Esophagus (tissue), 2 donors: Measurements from ENCODE around the gene CDK19. TPM values are rescaled to one million over a fixed set of nuclear protein-coding genes. Genes with fewer than 3 reads are reported as not detected.

Source experiments
- H3K27ac ChIP-seq, 2 donors: one replicate each; pipeline ENCODE4 v1.5.1; 2013; ENCODE audit warnings: low read depth in 2 of 2, mild to moderate bottlenecking in 2 of 2, inconsistent platforms in 1 of 2, low read length in 1 of 2, moderate library complexity in 1 of 2
- H3K27me3 ChIP-seq, 2 donors: one replicate each; pipeline ENCODE4 v1.6.1; 2013; ENCODE audit warnings: low read length in 2 of 2, control low read depth in 1 of 2, mild to moderate bottlenecking in 1 of 2; ENCODE audit not compliant: insufficient read depth in 2 of 2, control insufficient read depth in 1 of 2
- H3K36me3 ChIP-seq, 2 donors: one replicate each; pipeline ENCODE4 v1.6.1; 2013; ENCODE audit warnings: low read length in 1 of 2; ENCODE audit not compliant: control insufficient read depth in 2 of 2, insufficient read depth in 2 of 2
- H3K4me1 ChIP-seq, 2 donors: one replicate each; pipeline ENCODE4 v1.6.1; 2013; ENCODE audit warnings: low read length in 1 of 2; ENCODE audit not compliant: control insufficient read depth in 2 of 2, insufficient read depth in 2 of 2
- H3K4me3 ChIP-seq, 2 donors: one replicate each; pipeline ENCODE4 v1.5.1; 2013; ENCODE audit warnings: low read length in 2 of 2, mild to moderate bottlenecking in 2 of 2, low read depth in 1 of 2, moderate library complexity in 1 of 2
- H3K9me3 ChIP-seq, 2 donors: one replicate each; pipeline ENCODE4 v1.6.1; 2013; ENCODE audit warnings: mild to moderate bottlenecking in 2 of 2, low read depth in 1 of 2, low read length in 1 of 2, moderate library complexity in 1 of 2; ENCODE audit not compliant: control insufficient read depth in 2 of 2, insufficient read depth in 1 of 2
- WGBS, 2 donors: extraction: QIAGEN DNeasy Blood & Tissue Kit; methylation state at CpG; one replicate each; pipeline ENCODE4 v1.1.7; 2013; 5-methylcytosine and 5-hydroxymethylcytosine counted together
- polyA plus RNA-seq, 2 donors: library from polyadenylated mRNA; stranded (reverse); fragments of 200-250 nt; gene quantifications; one replicate each; pipeline ENCODE4 v1.2.3, GENCODE V29; 2013
- donor health status: healthy with polysubstance abuse.
- donor health status: Bipolar disorder and iron deficiency.

Gene CDK19
- polyA plus RNA-seq, 2 donors = 5.5 to 6.6 TPM

GRCh38 chr6:110646951-110647910 is 168.0 kb downstream of the CDK19 start:
- Histone ChIP-seq H3K4me3 (no peak overlapping the region), H3K27ac (no peak overlapping the region), H3K27me3 (no peaks in the 10 kb centered on the region), H3K36me3 (peaks cover 4 to 9% of the 10 kb centered on the region in 2 donors), H3K9me3 (peaks cover 0 to 7% of the 10 kb centered on the region in 2 donors), H3K4me1 (no peaks in the 10 kb centered on the region)
- 80 to 83% methylated on average over 19 of the region's 19 CpGs for WGBS, 2 donors

DNA sequence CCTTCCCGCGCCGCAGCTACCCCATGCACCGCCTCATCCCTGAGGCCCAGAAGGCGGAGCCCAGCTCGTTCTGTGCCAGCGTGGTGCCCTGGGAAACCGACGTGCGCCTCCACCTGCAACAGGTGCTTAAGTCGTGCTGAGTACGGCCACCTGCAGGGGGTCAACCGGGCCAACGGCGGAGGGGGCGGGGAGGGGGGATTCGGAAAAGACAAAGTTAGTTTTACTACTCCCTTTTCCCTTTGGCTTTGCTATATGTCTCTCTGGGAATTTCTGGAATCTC is 168.9 kb downstream of the CDK19 start:
- H3K4me3 ChIP-seq = no peak overlapping the region
- H3K36me3 ChIP-seq = peaks cover 4 to 9% of the 10 kb centered on the region in 2 donors
- H3K27ac ChIP-seq = no peak overlapping the region
- H3K27me3 ChIP-seq = no peaks in the 10 kb centered on the region
- 85 to 87% methylated on average over 17 of the region's 17 CpGs for WGBS, 2 donors
- peaks cover 0 to 7% of the 10 kb centered on the region in 2 donors for H3K9me3 ChIP-seq
- no peaks in the 10 kb centered on the region for H3K4me1 ChIP-seq

- no peaks in the 10 kb centered on the region for H3K27me3 ChIP-seq
- no peaks in the 10 kb centered on the region for H3K4me1 ChIP-seq
- H3K36me3 ChIP-seq = peaks cover 4 to 9% of the 10 kb centered on the region in 2 donors
- H3K4me3 ChIP-seq = no peak overlapping the region
- H3K9me3 ChIP-seq = peaks cover 0 to 7% of the 10 kb centered on the region in 2 donors
- 95% methylated on average over 62 of the region's 62 CpGs for WGBS, 2 donors
- H3K27ac ChIP-seq = no peak overlapping the region
These were observed 169.4 kb downstream of the CDK19 start for GRCh38 chr6:110645685-110646418.

DNA sequence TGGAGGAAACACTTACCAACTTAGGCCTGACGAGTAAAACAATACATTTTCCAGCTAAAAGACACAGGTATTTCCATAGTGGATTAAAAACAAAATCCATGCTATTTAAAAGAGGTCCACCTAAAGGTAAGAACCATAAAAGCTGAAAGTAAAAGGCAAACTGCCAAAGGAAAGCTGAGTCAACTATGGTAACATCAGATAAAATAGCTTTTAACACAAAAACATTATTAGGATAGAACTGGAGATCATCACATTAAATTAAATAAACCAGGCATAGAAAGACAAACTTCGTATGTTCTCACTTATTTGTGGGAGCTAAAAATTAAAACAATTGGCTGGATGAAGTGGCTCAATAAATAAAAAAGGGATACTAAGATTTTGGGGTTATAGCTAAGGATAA is 172.1 kb downstream of the CDK19 start:
- H3K4me3 ChIP-seq = no peak overlapping the region
- H3K27ac ChIP-seq = no peak overlapping the region
- H3K36me3 ChIP-seq = peaks cover 4 to 9% of the 10 kb centered on the region in 2 donors
- WGBS, 2 donors = 68 to 73% methylated on average over 2 of the region's 2 CpGs
- H3K9me3 ChIP-seq = peaks cover 0 to 7% of the 10 kb centered on the region in 2 donors
- H3K4me1 ChIP-seq = peaks cover 0 to 2% of the 10 kb centered on the region in 2 donors
- no peaks in the 10 kb centered on the region for H3K27me3 ChIP-seq

DNA sequence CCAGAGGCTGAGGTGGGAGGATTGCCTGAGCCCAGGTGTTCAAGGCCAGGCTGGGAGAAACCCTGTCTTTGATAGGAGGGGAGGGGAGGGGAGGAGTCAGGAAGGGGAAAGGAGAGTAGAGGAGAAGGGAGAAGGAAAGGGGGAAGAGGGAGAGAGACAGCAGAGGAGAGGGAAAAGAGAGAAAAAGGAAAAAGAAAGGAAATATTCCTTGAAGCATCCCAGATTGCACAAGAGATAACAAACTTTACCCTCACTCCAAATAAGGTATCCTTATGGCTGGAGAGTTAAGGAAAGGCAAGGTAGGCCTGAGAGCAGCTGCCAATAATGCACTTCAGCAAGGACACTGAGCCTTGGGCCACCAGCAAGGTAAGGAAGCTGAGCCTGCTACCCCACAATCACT is 172.6 kb downstream of the CDK19 start:
- Histone ChIP-seq H3K4me1 (peaks cover 0 to 2% of the 10 kb centered on the region in 2 donors), H3K27ac (no peak overlapping the region), H3K9me3 (peaks cover 0 to 7% of the 10 kb centered on the region in 2 donors), H3K27me3 (no peaks in the 10 kb centered on the region), H3K4me3 (no peak overlapping the region), H3K36me3 (peaks cover 4 to 9% of the 10 kb centered on the region in 2 donors)

DNA sequence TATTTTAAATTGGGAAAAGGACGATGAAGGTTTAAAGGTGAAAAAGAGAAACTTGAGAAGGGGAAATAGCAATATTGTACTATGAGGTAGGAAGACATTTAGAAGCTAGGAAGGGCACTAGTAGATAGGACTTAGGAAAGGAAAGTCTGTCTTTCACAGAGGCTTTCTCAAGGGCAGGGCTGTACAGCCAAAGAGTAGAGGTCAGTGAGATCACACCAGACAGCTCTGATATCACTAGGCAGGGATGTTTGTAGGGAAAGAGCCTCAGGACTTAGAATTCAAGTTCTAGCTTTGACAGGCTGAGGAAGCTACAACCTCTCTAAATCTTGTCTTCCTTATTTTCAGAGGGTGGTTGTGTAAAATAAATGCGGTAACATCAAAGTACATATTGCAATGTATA is 178.5 kb downstream of the CDK19 start:
- Histone ChIP-seq H3K4me1 (peaks cover 0 to 2% of the 10 kb centered on the region in 2 donors), H3K27me3 (no peaks in the 10 kb centered on the region), H3K36me3 (no peaks in the 10 kb centered on the region), H3K9me3 (no peaks in the 10 kb centered on the region), H3K27ac (no peak overlapping the region), H3K4me3 (no peak overlapping the region)
- WGBS, 2 donors = 95 to 98% methylated on average over 2 of the region's 2 CpGs

GRCh38 chr6:110635096-110635495 is 180.2 kb downstream of the CDK19 start:
- H3K4me1 ChIP-seq = peaks cover 0 to 2% of the 10 kb centered on the region in 2 donors
- no peak overlapping the region for H3K27ac ChIP-seq
- no peaks in the 10 kb centered on the region for H3K36me3 ChIP-seq
- 58 to 63% methylated on average over 1 of the region's 1 CpG for WGBS, 2 donors
- H3K4me3 ChIP-seq = no peak overlapping the region
- H3K9me3 ChIP-seq = no peaks in the 10 kb centered on the region
- H3K27me3 ChIP-seq = no peaks in the 10 kb centered on the region

- no peak overlapping the region for H3K27ac ChIP-seq
- H3K9me3 ChIP-seq = no peaks in the 10 kb centered on the region
- no peaks in the 10 kb centered on the region for H3K36me3 ChIP-seq
- H3K4me1 ChIP-seq = no peaks in the 10 kb centered on the region
- WGBS, 2 donors = 87 to 91% methylated on average over 2 of the region's 2 CpGs
- H3K4me3 ChIP-seq = no peak overlapping the region
- no peaks in the 10 kb centered on the region for H3K27me3 ChIP-seq
These were observed 181.5 kb downstream of the CDK19 start for GRCh38 chr6:110633731-110634213.

DNA sequence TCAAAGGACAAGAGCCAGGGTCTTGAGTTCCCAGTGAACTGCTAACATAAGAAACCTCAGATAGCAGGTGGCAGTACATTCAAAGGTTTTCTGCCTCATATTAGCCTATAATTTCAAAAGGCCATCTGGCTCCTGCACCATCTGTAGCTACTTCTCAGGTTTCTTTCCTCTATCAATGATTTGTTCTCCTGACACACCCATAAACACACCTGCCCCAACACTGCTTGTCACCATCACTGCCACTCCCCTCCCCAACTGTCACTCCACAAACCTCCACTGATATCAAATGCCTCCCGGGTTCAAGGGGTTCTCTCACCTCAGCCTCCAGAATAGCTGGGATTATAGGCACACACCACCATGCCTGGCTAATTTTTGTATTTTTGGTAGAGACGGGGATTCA is 186.1 kb downstream of the CDK19 start:
- H3K4me3 ChIP-seq = no peak overlapping the region
- no peak overlapping the region for H3K27ac ChIP-seq
- H3K27me3 ChIP-seq = no peaks in the 10 kb centered on the region
- no peaks in the 10 kb centered on the region for H3K36me3 ChIP-seq
- H3K4me1 ChIP-seq = no peaks in the 10 kb centered on the region
- WGBS, 2 donors = 87 to 95% methylated on average over 2 of the region's 2 CpGs
- H3K9me3 ChIP-seq = no peaks in the 10 kb centered on the region
